ENCODE measurements around the gene SEL1L3. TPM values are rescaled to one million over a fixed set of nuclear protein-coding genes. Genes with fewer than 3 reads are reported as not detected.
A peak's percentile ranks its signal among the peaks of the same experiment; 100 is the strongest.

Gene SEL1L3
- total and polyA plus RNA-seq, 2 donors (not counting 1 experiment from before 2014, with no cell fraction given) = 13.2 to 56.3 TPM

DNA sequence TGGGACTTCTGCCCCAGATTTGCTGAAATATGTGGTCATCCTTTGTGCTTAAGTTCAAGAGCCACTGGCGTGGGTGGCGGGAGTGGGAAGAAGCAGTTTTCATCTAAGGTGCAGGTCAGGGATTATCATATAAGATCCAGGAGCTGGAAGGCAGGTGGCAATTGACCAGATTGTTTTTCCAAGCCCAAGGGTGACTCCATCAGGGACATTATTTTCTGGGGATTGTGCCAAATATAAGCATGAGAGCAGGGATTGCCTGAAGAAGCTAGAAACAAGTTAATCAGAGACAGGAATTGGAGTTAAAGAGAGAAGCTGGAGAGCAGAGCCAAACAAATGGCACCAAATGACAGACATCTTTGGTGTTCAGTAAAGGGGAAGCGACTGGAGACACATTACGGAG, 19.4 kb upstream of the SEL1L3 start:
- Histone ChIP-seq H3K4me3 (replicated peaks in 1 of 4; ENCODE audit: control extremely low read depth in 1 of 4, insufficient read depth in 1 of 4, low read depth in 3 of 4, low read length in 4 of 4) (no peak overlapping the region), H3K27ac (ENCODE audit: insufficient read depth, low read length) (no peak overlapping the region), H3K9ac (ENCODE audit: insufficient read depth, low read length) (no peak overlapping the region), H3K27me3 (ENCODE audit: control insufficient read depth, insufficient read depth, low read length) (no peaks in the 10 kb centered on the region), H3K36me3 (ENCODE audit: control insufficient read depth, insufficient read depth, low read length) (no peaks in the 10 kb centered on the region), H4K20me1 (ENCODE audit: control insufficient read depth, extremely low read depth, insufficient read depth, low read length) (no peaks in the 10 kb centered on the region), H2AFZ (ENCODE audit: low read length) (no peak overlapping the region), H3K79me2 (ENCODE audit: control insufficient read depth, insufficient read depth, low read length) (no peaks in the 10 kb centered on the region), H3K4me1 (ENCODE audit: control insufficient read depth, extremely low read depth, insufficient read depth, low read length) (peaks cover 10% of the 10 kb centered on the region), H3K9me3 (ENCODE audit: control insufficient read depth, insufficient read depth, low read depth, low read length) (no peaks in the 10 kb centered on the region), H3K4me2 (ENCODE audit: extremely low read depth, insufficient read depth, low read length) (no peak overlapping the region)
- TF ChIP-seq EZH2 (IDR thresholded peaks at IDR 0.05; ENCODE audit: low read length, missing control alignments) = no peak
- TF ChIP-seq, protein P1, sequence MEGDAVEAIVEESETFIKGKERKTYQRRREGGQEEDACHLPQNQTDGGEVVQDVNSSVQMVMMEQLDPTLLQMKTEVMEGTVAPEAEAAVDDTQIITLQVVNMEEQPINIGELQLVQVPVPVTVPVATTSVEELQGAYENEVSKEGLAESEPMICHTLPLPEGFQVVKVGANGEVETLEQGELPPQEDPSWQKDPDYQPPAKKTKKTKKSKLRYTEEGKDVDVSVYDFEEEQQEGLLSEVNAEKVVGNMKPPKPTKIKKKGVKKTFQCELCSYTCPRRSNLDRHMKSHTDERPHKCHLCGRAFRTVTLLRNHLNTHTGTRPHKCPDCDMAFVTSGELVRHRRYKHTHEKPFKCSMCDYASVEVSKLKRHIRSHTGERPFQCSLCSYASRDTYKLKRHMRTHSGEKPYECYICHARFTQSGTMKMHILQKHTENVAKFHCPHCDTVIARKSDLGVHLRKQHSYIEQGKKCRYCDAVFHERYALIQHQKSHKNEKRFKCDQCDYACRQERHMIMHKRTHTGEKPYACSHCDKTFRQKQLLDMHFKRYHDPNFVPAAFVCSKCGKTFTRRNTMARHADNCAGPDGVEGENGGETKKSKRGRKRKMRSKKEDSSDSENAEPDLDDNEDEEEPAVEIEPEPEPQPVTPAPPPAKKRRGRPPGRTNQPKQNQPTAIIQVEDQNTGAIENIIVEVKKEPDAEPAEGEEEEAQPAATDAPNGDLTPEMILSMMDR (conservative IDR thresholded peaks at IDR 0.05 in 1 of 2, IDR thresholded peaks at IDR 0.05 in 1 of 2; ENCODE audit: low read depth in 1 of 2, low read length in 2 of 2) = no peak
- no peak for DNase-seq (ENCODE audit: low read depth in 2 of 2)

DNA sequence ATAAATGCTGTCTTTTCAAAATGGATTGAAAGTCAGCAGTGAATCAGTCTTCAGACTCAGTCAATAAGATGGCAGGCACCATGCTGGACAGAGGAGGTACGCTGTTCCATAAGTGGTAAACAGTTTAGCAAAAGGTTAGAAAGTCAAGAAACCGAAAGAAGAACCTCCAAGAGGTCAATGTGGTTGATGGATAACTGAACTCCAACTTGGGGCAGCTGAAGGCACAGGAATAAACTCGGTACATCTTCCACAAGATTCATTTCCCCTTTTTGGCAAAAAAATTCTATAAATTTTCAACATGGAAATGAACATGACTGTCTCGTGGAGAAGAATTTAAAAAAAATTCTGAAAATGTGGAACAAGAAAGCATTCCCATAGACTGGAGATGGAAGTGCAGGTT, 18.4 kb upstream of the SEL1L3 start:
- H3K4me3 ChIP-seq (replicated peaks in 1 of 4; ENCODE audit: control extremely low read depth in 1 of 4, insufficient read depth in 1 of 4, low read depth in 3 of 4, low read length in 4 of 4) = no peak overlapping the region

DNA sequence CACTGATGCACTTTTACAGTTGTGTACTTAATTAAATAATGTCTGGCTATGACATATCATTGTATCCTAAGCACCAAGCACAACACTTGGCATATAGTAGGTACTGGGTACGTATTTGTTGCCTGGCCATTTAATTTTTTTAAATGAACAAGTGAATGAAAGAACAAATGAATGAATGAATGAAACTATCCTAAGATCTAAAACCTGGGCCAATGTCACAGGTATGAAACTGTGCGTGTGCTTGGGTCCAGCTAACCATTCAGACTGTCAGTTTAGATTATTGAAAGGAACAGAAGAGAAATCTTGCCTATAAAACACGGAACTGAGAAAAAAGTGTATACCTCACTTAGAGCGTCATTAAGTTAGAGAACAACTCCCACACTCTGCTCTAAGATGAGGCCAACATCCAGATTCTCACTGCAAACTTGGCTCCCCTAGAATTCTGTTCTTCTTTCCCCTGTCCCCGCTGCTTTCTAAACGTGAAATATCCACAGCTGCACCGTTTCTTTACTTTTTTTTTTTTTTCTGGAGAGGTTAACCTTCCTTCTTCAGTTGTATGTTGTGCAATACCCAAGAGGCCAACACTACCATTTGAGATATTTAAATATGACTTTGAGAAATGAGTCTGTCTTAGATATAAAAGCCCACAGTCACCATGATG, 17.3 kb upstream of the SEL1L3 start:
- no peak overlapping the region for H3K4me3 ChIP-seq (replicated peaks in 1 of 4; ENCODE audit: control extremely low read depth in 1 of 4, insufficient read depth in 1 of 4, low read depth in 3 of 4, low read length in 4 of 4)
- no peak overlapping the region for H2AFZ ChIP-seq (ENCODE audit: low read length)
- no peaks in the 10 kb centered on the region for H3K79me2 ChIP-seq (ENCODE audit: control insufficient read depth, insufficient read depth, low read length)
- H3K9ac ChIP-seq (ENCODE audit: insufficient read depth, low read length) = no peak overlapping the region
- H3K27me3 ChIP-seq (ENCODE audit: control insufficient read depth, insufficient read depth, low read length) = no peaks in the 10 kb centered on the region
- H3K4me2 ChIP-seq (ENCODE audit: extremely low read depth, insufficient read depth, low read length) = no peak overlapping the region
- no peak overlapping the region for H3K27ac ChIP-seq (ENCODE audit: insufficient read depth, low read length)
- DNase-seq (ENCODE audit: low read depth in 2 of 2) = peak; percentile 36 to 51
- no peaks in the 10 kb centered on the region for H3K9me3 ChIP-seq (ENCODE audit: control insufficient read depth, insufficient read depth, low read depth, low read length)
- H4K20me1 ChIP-seq (ENCODE audit: control insufficient read depth, extremely low read depth, insufficient read depth, low read length) = no peaks in the 10 kb centered on the region
- no peak for TF ChIP-seq EZH2 (IDR thresholded peaks at IDR 0.05; ENCODE audit: low read length, missing control alignments)
- TF ChIP-seq, protein P1 (conservative IDR thresholded peaks at IDR 0.05 in 1 of 2, IDR thresholded peaks at IDR 0.05 in 1 of 2; ENCODE audit: low read depth in 1 of 2, low read length in 2 of 2) = no peak
- peaks cover 9% of the 10 kb centered on the region for H3K4me1 ChIP-seq (ENCODE audit: control insufficient read depth, extremely low read depth, insufficient read depth, low read length)
- H3K36me3 ChIP-seq (ENCODE audit: control insufficient read depth, insufficient read depth, low read length) = no peaks in the 10 kb centered on the region

More for the DNA sequence above, 18.4 kb upstream of the SEL1L3 start:
- no peaks in the 10 kb centered on the region for H3K27me3 ChIP-seq (ENCODE audit: control insufficient read depth, insufficient read depth, low read length)
- no peak for DNase-seq (ENCODE audit: low read depth in 2 of 2)
- no peak for TF ChIP-seq EZH2 (IDR thresholded peaks at IDR 0.05; ENCODE audit: low read length, missing control alignments)
- TF ChIP-seq, protein P1 (conservative IDR thresholded peaks at IDR 0.05 in 1 of 2, IDR thresholded peaks at IDR 0.05 in 1 of 2; ENCODE audit: low read depth in 1 of 2, low read length in 2 of 2) = no peak
- no peak overlapping the region for H2AFZ ChIP-seq (ENCODE audit: low read length)
- no peak overlapping the region for H3K4me2 ChIP-seq (ENCODE audit: extremely low read depth, insufficient read depth, low read length)
- H4K20me1 ChIP-seq (ENCODE audit: control insufficient read depth, extremely low read depth, insufficient read depth, low read length) = no peaks in the 10 kb centered on the region
- H3K79me2 ChIP-seq (ENCODE audit: control insufficient read depth, insufficient read depth, low read length) = no peaks in the 10 kb centered on the region
- H3K4me1 ChIP-seq (ENCODE audit: control insufficient read depth, extremely low read depth, insufficient read depth, low read length) = peaks cover 10% of the 10 kb centered on the region
- H3K36me3 ChIP-seq (ENCODE audit: control insufficient read depth, insufficient read depth, low read length) = no peaks in the 10 kb centered on the region
- H3K9me3 ChIP-seq (ENCODE audit: control insufficient read depth, insufficient read depth, low read depth, low read length) = no peaks in the 10 kb centered on the region
- no peak overlapping the region for H3K9ac ChIP-seq (ENCODE audit: insufficient read depth, low read length)
- no peak overlapping the region for H3K27ac ChIP-seq (ENCODE audit: insufficient read depth, low read length)
